Measurements from ENCODE around the gene ZBTB25. TPM values are rescaled to one million over a fixed set of nuclear protein-coding genes. Genes with fewer than 3 reads are reported as not detected.

The ZBTB25 gene
- total RNA-seq, 3 donors from 2014 or later: 12.3 to 15.7 (median 14.4) TPM

- TF ChIP-seq POLR2A (IDR thresholded peaks at IDR 0.05) (no peak), POLR2AphosphoS5 (IDR thresholded peaks at IDR 0.05) (no peak)
- TF ChIP-seq, protein P1, sequence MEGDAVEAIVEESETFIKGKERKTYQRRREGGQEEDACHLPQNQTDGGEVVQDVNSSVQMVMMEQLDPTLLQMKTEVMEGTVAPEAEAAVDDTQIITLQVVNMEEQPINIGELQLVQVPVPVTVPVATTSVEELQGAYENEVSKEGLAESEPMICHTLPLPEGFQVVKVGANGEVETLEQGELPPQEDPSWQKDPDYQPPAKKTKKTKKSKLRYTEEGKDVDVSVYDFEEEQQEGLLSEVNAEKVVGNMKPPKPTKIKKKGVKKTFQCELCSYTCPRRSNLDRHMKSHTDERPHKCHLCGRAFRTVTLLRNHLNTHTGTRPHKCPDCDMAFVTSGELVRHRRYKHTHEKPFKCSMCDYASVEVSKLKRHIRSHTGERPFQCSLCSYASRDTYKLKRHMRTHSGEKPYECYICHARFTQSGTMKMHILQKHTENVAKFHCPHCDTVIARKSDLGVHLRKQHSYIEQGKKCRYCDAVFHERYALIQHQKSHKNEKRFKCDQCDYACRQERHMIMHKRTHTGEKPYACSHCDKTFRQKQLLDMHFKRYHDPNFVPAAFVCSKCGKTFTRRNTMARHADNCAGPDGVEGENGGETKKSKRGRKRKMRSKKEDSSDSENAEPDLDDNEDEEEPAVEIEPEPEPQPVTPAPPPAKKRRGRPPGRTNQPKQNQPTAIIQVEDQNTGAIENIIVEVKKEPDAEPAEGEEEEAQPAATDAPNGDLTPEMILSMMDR (IDR thresholded peaks at IDR 0.05): no peak
- H3K9me3 ChIP-seq: no peaks in the 10 kb centered on the region
- intact Hi-C loops (cut with DNase I; ENCODE audit: low total_unique reads): no loop called here
- no peaks in the 10 kb centered on the region for H3K4me1 ChIP-seq
- H3K4me3 ChIP-seq: no peak overlapping the region
- no peaks in the 10 kb centered on the region for H3K27me3 ChIP-seq
- H3K36me3 ChIP-seq: peaks cover 11% of the 10 kb centered on the region
- H3K27ac ChIP-seq: no peak overlapping the region
- DNase-seq (ENCODE audit: low spot score in 2 of 2): no peak
Measured at GRCh38 chr14:64417771-64418125, 85.9 kb downstream of the ZBTB25 start.

DNA sequence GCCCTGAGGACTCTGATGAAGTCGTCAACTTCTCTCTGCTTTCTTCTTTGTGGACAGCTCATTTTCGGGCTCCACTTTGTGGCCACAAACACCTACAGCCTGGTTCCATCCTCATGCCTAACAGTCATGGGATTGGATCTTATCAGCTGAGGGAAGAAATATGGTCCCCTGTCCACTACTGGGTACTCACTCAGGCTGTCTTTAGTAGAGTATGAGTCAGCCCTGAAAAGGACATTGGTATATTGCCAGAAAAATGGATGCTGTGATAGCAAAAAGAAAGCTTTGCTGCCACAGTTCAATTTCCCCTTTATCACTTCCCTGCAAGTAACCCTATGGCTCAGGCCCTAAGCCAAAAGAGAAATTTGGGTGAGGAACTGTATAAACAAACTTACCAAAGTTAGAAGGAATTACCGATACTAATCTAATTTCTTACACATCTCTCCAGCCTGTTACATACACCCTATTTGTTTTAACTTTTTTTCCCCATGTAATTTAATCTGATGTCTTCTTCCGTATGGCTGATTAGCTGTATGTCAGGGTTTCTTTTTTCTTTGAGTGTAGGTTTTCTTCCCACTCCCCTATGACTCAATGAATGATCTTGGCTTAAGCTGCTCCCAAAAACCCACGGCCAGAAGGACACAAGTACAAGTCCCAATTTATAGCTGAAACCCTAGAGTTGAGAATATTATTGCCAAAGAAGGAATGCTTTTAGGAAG is 86.4 kb downstream of the ZBTB25 start:
- Histone ChIP-seq H3K27me3 (no peaks in the 10 kb centered on the region), H3K27ac (no peak overlapping the region), H3K36me3 (peaks cover 11% of the 10 kb centered on the region), H3K4me1 (no peaks in the 10 kb centered on the region), H3K4me3 (no peak overlapping the region), H3K9me3 (no peaks in the 10 kb centered on the region)
- intact Hi-C loops (cut with DNase I; ENCODE audit: low total_unique reads): no loop called here
- no peak for DNase-seq (ENCODE audit: low spot score in 2 of 2)
- TF ChIP-seq POLR2A (IDR thresholded peaks at IDR 0.05) (no peak), POLR2AphosphoS5 (IDR thresholded peaks at IDR 0.05) (no peak)
- TF ChIP-seq, protein P1 (IDR thresholded peaks at IDR 0.05): no peak

- H3K9me3 ChIP-seq: no peaks in the 10 kb centered on the region
- TF ChIP-seq POLR2A (IDR thresholded peaks at IDR 0.05) (no peak), POLR2AphosphoS5 (IDR thresholded peaks at IDR 0.05) (no peak)
- TF ChIP-seq, protein P1 (IDR thresholded peaks at IDR 0.05): no peak
- no peak overlapping the region for H3K27ac ChIP-seq
- H3K4me3 ChIP-seq: no peak overlapping the region
- no peak for DNase-seq (ENCODE audit: low spot score in 2 of 2)
- no peaks in the 10 kb centered on the region for H3K27me3 ChIP-seq
- H3K36me3 ChIP-seq: peaks cover 11% of the 10 kb centered on the region
- no peaks in the 10 kb centered on the region for H3K4me1 ChIP-seq
- intact Hi-C loops (cut with DNase I; ENCODE audit: low total_unique reads): no loop called here
Measured at GRCh38 chr14:64416348-64416932, 87.2 kb downstream of the ZBTB25 start.

DNA sequence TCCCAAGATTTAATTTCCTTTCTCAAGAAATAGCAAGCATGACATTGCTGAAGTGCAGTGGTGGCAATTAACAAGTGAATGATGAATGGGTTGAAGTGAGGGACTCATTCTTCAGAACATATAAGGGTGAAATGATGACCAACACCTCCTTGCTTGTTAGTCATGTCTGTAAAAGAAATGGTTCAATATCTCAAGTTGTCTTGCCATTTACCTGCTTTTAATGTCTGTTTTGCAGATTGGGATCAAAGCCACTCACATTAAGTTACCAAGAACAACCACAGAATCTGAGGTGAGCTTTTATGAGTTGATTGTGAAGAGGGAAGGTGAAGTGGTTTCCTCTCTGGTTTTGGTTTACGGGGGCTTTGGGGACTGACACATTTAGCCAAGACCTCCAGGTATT is 91.4 kb downstream of the ZBTB25 start:
- DNase-seq (ENCODE audit: low spot score in 2 of 2): no peak
- Histone ChIP-seq H3K4me3 (no peak overlapping the region), H3K27me3 (no peaks in the 10 kb centered on the region), H3K36me3 (no peaks in the 10 kb centered on the region), H3K9me3 (no peaks in the 10 kb centered on the region), H3K4me1 (no peaks in the 10 kb centered on the region), H3K27ac (no peak overlapping the region)
- TF ChIP-seq, protein P1 (IDR thresholded peaks at IDR 0.05): no peak
- no peak for TF ChIP-seq POLR2A (IDR thresholded peaks at IDR 0.05)
- no peak for TF ChIP-seq POLR2AphosphoS5 (IDR thresholded peaks at IDR 0.05)
- intact Hi-C loops (cut with DNase I; ENCODE audit: low total_unique reads): no loop called here

DNA sequence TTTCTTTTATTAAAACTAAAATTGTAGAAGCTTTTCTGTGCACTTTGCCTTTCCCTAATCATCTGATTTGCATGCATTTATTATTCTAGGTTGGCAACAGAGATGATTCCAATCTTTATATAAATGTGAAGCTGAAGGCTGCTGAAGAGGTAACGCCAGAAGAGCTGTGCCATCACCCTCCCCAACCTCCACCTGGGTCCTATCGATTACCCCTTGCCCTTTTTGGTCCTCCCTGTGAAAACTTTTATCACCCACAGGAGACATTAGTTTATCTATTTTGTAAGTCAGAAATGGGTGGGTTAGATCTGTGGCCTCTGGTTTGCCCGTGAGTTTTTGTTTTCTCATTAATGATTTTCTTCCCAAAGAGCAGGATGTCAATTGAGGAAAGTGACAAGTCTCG is 92.6 kb downstream of the ZBTB25 start:
- Histone ChIP-seq H3K36me3 (no peaks in the 10 kb centered on the region), H3K4me3 (no peak overlapping the region), H3K4me1 (no peaks in the 10 kb centered on the region), H3K27me3 (no peaks in the 10 kb centered on the region), H3K9me3 (no peaks in the 10 kb centered on the region), H3K27ac (no peak overlapping the region)
- DNase-seq (ENCODE audit: low spot score in 2 of 2): no peak
- intact Hi-C loops (cut with DNase I; ENCODE audit: low total_unique reads): no loop called here
- no peak for TF ChIP-seq POLR2A (IDR thresholded peaks at IDR 0.05)
- TF ChIP-seq, protein P1 (IDR thresholded peaks at IDR 0.05): no peak
- no peak for TF ChIP-seq POLR2AphosphoS5 (IDR thresholded peaks at IDR 0.05)
